CD4-positive, alpha-beta T cell treated with Interleukin-4 for 4 hours (primary cell): Measurements from ENCODE around the gene FAM72D.
"Not testable (repeated sequence)": the region's sequence is repeated elsewhere in the genome, so short reads cannot be mapped to it uniquely, and the experiment has no call there.

Experiments
- DNase-seq: peaks from one replicate; pipeline ENCODE4 v3.0.0-alpha.2; 2020

FAM72D gene

DNA sequence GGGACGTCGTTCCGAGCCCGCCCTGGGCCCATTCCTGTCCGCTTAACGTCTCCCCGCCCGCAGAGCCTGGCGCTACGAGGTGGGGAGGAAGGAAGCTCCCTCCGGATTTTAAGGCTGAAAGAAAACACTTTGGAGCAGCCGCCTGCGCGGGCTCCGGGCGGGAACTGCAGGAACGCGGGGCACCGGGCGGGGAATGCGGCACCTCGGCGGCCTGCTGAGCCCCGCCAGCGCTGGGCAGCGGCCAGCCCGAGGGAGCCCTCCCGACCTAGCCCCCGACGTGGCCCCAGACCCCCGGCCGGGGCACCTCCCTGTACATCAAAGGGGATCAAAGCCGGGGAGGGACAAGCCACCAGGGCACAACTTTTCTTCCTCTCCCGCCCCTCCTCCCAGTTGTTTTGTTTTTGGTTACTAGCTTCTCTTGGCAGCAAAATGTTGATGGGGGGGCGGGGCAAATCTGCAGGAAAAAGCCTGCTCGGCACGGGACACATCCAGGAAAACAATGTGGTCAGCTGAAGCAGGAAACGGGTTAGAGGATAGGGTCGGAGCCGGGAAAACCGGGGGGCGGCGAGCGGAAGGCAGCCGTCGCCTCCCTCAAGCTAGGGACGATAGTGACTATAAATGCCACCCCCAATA, 2.1 kb upstream of the FAM72D start:
- DNase-seq, result not testable (repeated sequence)

DNA sequence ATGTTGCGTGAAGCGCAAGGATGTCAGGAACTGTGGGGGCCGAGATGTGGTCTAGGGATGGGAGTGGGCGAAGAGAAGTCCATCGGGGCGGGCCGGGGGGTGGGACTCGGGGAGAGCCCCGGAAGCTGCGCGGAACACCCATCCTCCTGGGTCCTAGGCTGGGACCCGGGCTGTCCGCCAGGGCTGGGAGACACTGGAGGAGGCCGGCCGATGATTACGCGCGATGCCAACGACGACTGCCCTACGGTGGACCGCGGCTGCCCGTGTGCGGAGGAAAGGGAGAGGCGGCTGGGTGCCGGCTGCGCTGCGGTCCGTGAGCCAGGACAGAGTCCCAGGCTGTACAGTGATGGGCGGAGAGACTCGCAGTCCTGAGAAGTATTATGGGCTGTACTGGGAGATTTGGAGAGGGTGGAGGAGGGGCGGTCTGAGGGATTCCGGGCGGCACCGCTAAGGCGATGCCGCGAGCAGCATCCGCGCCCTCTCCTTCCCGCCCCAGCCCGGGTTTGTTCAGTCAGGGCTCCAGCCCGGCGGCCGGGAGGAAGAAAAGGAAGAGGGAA, 1.0 kb upstream of the FAM72D start:
- DNase-seq, result not testable (repeated sequence)

DNA sequence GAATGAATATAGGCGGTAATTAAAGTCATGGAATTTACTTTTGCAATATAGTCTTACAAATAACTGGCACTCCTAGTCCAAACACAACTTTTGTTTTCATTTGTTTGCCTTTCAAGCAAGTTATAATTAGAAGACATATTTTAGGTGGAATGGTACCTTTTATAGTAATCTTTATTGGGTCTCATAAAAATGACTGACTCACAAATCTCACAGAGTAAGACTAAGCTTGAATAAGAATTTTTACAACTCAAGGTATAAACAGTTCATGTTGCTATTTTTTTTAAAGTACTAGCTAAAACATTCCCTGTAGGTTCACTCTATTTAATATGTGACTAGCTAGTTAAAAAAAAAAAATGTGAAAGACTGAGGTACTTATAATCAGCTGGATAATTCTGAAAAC, 6.0 kb downstream of the FAM72D start:
- DNase-seq, result not testable (repeated sequence)

DNA sequence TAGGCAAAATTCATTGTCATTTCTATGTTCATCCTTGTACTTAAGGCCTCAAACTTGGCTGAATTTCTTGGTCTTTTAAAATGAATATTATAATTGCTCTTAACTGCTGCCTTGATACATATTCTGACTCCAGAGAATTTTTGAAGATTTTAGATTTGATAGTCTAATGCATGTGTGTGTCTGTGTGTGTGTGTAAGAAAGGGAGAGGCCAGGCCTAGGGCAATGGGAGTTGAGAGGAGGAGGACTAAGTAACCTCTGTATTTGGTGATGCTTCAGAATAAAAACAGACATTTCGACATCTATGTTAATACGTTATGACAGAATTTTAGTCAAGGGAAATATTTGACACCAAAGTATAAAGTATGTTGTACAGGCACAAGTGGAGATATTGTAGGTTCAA, 7.5 kb downstream of the FAM72D start:
- not testable (repeated sequence) for DNase-seq

DNA sequence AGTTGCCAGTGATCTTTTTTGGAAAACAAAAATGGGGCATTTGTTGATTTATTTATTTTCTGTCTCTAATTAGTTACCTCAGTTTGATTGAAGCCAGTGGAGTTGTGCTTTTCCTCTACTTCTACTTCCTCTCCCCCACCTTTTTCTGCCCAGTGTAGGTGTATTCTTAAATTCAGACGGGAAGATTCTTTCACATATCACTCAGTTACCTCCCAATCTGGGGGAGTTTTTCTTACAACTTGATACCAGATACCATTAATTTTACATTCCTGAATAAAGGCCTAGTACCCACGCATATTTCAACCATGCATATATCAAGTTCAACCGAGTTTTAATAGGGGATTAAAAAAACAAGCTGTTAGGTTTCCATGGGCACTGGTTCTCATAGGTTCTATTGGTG, 15.9 kb downstream of the FAM72D start:
- DNase-seq, result not testable (repeated sequence)

DNA sequence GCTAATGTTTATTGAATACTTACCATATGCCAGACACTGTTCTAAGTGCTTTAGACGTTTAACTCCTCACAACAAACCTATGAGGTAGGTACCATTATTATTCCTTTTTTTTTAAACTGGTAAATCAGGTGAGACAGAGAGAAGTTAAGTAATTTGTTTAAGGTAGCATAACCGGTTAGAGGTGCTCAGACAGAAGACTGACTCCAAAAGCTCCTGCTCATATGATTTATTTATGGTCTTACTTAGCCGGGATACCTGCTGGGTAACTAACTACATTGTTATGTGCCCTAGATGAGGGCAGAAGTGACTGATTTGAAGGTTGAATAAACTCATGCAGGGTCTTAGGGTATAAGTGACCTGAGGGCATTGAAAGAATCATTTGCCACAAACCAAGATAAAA, 16.9 kb downstream of the FAM72D start:
- not testable (repeated sequence) for DNase-seq

DNA sequence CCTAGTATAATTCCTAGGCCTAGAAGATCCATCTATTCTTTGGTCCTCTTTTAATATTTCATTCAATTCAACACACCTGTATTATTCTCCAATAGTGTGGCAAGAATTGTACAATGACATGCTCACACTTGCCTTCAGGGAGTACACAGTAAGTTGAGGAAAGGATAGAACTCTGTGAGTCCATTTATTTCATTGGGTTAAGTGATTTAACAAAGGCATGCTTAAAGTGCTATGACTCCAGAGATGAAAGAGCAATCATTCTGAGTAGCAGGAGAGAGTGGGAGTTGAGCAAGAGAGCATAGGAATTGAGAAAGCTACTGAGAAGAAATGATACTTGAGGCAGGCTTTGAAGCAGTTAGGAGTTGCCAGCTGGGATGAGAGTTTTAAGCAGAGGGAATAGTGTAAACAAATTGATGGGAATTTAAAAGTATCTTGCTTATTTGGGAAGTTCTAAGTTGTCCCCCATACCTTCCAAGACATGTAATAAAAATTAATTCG, 18.8 kb downstream of the FAM72D start:
- DNase-seq, result not testable (repeated sequence)

DNA sequence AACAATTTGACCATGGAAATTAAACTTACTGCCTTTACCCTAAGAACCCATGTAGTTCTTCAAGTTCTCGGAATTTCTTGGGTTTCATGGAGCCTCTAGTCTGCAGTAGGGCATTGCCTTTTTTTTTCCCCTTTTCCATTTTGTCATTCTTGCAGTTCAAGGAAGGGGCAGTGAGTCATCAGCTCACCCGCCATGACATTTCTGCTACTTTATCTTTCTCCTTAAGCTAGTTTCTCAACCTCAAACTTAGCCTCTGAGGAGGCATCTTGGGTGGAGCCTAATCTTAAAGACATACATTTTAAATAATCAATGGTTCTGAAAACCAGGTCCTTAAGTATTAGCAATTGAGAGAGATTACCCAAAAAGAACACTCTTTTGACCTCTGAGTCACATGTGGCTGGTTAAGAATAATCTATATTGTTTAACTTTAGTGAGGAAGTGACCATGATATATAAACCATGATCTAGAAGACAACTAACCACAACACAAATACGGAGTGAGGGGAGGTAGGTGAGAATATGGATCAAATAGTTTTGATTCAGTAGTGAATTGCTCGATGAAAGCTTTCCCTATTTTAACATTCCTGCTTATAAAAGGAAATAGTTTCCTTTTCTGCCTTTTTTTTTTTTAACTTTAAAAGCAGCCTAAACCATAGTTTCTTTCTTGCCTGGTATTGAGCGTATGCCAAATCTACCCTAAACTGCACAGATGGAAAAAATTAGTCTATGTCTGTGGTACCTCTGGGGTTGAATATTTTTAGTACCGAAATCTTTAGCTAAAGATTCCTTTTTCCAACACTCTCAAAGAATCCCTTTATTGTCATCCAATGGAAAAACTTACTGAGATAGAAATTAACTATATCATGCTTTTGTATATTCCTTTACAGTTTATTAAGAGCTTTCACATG, 20.1 kb downstream of the FAM72D start:
- DNase-seq, result not testable (repeated sequence)

DNA sequence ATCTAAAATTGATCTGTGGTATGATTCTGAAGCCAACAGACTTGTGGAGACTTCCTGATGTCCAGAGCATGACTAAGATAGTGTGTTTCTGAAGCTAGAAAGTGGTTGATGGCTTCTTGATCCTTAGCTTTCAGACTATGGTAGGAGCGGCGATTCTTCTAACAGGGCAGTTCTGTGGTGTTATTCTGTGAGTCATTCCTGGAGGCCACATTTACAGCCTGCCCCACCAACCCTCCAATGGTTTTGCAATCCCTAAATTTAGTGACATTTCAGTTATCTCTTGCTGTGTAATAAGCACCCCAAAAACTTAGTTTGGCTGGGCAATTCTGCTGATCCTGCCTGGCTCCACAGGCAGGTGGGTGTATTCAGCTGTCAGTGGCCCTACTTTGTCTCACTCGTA, 24.1 kb downstream of the FAM72D start:
- DNase-seq, result not testable (repeated sequence)

DNA sequence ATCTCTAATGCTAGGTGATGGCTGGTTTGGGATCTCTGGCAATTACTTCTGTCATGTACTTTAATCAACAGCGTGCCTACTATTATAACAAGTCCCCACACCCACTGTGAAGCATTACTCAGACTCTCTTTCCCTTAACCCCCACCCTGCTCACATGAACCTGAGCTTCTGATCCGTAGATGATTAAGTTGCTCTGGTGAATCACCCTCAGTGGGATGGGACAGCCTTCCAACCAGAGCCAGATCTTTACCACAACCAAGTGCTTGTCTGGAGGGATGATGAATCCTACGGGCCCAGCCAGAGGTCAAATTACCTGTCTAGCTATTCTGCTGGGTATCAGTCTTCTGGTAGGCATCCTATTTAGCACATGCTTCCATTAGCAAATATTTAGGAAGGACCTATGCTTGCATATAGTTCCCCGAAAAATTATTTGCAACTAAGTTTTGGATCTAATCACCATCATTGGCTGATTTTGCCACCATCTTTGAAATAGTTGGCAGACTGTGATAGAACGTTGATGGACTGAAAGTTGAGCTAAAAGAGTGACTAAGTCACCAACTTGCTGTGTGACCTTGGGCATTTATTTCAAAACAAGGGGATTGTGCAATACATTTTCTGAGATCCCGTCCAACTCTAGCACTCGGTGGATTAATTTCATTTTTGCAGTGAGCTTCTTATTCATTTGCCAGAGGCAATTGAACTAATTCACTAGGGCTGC, 26.7 kb downstream of the FAM72D start:
- not testable (repeated sequence) for DNase-seq

DNA sequence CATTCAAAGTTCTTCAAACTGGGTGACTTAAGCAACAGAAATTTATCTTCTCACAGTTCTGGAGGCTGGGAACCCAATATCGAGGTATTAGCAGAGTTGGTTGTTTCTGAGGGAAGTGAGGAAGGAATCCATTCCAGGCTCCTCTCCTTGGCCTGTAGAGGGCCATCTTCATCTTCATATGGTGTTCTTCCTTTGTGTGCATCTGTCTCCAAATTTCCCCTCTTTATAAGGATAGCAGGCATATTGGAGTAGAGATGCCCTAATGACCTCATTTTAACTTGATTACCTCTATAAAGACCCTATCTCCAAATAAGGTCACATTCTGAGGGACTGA, 27.3 kb downstream of the FAM72D start:
- DNase-seq, result not testable (repeated sequence)

DNA sequence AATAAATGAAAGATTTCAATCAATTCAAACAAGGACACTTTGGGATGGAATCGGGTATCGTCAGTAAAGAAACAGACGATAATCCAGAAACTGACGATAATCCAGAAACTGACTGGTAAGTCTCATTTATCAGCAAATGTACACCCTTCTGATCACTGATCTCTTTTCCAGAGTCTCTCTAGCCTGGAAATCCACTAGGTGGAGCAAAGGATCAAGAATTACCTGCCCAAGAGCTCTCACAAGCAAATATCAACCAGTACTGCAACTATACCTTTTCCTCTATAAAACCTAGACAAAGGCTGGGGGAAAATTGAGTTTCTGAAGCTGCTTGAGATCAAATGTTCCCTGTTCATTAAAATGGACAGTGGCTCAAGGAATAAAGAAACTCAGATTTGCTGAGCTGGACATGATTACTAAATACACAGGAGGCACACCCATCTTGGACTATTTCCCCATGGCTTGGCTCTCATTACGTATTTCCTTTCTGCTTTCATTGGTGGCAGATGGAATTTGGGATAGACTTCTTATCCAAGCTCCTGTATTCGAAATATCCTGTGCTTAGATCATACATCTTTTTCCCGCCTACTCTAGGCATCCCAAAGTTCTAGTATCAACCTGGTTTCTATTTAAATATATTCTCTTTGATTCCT, 28.3 kb downstream of the FAM72D start:
- DNase-seq, result not testable (repeated sequence)

DNA sequence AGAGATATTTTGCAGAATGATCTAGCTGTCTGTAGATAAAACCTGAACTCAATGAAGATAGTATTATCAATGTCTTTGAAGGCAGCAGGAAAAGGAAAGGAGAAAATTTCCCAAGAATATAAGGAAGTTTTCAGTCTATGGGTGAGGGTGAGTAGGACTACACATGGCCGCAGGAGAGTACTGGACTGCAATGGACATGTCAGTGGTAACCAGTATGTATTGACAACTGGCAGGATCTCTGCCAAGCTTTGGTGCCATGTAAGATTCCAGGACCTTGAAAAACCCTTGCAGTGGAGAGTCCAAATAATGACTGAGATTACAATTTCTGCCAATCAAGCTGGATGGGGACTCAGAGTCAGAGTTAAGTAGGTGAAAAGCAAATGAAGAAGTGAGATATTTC, 29.3 kb downstream of the FAM72D start:
- DNase-seq, result not testable (repeated sequence)

DNA sequence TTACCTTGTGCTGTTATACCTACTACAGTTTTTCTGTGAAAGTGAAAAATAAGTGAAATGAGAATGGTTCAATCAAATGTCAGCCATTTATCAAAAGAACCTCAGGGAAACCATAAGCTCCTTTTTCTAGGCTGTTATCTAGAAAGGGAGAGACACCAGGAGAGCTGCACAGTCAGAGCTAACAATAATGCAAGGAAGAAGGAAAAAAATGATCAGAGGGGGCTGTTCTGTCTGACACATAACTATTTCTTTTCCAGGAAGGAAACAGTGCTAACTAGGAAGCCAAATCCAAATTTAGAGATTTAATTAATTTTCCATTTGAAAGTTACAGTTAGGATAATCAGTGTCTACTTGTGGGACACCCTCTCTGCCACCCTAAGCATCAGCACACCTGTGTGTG, 31.4 kb downstream of the FAM72D start:
- DNase-seq, result not testable (repeated sequence)

DNA sequence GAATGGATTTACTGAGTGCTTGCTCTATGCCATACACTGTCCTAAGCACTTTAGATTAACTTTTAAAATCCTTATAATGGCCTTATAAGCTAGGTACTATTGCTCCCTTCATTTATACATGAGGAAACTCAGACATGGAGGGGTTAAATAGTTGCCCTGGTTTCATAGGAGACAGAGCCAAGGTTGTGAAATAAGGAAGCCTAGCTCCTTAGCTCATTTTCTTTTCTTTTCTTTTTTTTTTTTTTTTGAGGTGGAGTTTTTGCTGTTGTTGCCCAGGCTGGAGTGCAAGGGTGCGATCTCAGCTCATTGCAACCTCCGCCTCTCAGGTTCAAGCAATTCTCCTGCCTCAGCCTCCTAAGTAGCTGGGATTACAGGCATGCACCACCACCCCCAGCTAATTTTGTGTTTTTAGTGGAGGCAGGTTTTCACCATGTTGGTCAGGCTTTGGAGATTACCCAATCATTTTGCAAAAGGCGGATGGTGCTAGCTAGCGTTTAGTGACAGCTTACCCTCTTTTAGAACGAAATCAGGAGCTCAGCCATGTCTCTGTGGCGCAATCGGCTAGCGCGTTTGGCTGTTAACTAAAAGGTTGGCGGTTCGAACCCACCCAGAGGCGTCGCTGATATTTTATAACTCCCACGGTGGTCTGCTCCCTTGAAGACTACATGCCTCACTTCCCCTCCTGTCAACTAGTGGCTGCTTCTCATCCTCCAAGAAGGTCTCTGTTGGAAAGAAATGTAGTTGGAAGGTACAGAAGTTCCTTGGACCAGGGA, 33.1 kb downstream of the FAM72D start:
- DNase-seq, result not testable (repeated sequence)

DNA sequence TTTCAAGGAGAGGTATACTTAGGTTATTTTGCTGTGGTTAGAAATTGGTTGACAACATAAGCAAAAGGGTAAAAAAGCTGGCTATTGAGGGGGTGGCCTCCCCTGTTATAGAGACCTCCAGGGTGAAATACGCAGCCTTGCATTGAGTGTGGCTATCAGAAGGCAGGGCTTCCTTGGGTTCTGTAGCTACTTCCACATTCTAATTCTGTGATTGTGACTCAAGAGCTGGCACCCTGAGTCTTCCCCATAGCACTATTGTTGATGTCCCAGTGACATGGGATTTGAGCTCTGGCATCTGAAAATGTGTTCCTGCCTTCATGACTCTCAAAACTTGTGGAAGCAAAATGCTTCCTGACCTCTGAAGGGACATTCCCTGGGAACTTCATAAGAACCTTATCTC, 38.7 kb downstream of the FAM72D start:
- not testable (repeated sequence) for DNase-seq

DNA sequence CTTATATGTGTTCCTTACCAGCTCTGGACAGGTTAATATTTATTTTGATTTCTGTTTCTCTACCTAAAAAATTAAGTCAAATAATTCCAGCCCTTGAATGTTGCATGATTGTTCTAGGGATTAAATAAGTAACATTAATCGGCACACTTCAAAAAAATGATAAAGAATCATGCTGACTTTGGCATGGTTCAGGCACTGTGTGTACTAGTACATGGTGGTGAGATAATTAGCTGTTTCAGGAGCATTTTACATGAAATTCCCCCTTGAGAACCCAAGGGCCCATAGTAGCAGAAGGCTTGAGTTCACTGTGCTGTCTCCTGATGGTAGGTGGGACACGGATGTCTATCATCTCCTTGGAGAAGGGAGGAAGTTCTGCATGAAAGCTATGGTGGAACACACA, 44.8 kb downstream of the FAM72D start:
- DNase-seq, result not testable (repeated sequence)

DNA sequence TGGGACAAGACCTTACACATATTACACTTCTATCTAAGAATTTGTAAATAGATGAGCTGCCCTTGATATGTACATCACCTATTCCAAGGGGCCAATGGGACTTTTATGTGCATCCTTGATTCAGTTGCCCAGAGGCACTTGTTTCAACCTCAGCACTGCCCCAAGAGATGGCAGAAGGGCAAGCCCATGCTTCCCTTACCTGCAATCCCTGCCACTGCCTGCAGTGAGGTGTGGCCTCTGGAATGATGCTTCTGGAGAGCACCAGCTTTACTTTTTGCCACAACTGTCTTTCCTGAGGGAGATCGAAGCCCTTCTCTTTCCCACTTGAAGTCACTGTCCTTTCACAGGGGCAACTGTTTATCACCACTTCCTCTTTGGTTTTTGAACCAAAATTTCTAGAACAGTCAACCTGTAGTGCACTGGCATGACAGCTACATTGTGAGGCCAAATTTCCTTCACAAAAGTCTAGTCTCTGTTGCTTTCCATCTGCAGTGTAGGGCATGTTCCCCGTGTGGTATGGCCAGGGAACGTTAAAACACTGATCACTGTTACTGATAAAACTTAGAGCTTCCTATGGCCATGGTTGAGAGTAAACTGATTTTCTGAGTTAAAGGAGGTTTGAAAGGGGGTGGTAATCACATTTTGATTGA, 48.6 kb downstream of the FAM72D start:
- not testable (repeated sequence) for DNase-seq

DNA sequence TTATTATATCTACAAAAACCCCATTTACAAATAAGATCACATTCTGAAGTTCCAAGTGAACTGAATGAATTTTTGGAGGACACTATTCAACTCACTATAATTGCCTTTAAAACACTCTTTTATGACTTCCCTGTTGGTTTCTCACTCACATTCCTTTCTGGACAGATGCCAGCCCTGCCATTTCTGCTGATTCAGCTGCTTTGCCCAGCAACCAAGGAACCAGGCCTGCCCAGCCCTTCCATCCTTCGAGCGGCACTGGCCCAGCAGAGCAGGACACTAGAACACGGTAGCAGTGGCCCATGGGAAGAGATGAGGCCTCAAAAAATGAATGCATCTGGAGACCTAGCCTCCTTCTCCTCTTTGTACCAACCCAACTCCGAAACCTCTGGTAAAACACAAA, 50.5 kb downstream of the FAM72D start:
- DNase-seq, result not testable (repeated sequence)

DNA sequence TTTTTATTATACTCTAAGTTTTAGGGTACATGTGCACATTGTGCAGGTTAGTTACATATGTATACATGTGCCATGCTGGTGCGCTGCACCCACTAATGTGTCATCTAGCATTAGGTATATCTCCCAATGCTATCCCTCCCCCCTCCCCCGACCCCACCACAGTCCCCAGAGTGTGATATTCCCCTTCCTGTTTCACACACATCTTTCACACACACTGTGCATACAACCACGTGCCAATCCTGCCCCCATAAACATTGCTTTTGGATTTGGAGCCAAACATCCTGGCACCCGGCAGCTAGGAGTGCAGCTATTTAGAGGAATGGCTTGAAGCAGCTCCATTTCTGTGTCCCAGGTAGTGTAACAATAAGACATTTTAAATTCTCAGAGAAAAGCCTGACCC, 51.4 kb downstream of the FAM72D start:
- DNase-seq, result not testable (repeated sequence)

DNA sequence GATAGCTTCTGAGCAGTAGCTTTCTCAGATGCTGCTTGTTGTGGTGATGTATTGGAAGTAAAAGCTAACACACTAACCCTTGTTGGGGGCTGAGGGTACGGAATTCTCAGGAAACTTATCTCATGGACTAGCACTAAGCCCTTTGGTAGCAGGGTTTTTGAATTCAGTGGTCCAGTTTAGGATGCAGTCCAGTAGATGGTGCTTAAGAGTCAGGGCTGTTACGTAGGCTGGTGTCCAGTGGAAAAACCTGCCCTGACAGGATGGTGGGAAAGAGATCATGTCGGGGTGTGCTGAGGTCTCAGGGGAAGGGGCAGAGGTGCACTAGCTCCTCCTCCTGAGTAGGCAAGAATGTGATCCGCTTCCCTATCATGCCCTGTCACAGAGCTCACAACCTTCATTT, 59.6 kb downstream of the FAM72D start:
- not testable (repeated sequence) for DNase-seq
